Muscle of back (tissue), 11 donors: Measurements from ENCODE around the gene CDH22. TPM values are rescaled to one million over a fixed set of nuclear protein-coding genes. Genes with fewer than 3 reads are reported as not detected.

Experiments used
- DNase-seq, 3 donors: peaks; one replicate each; pipeline versions ENCODE4 v3.0.0 to v3.0.0-alpha.2; 2013
- polyA plus RNA-seq, 10 donors: library from polyadenylated mRNA; unstranded; fragments of 120-200 nt; gene quantifications; one replicate each; pipeline ENCODE4 v1.2.1, GENCODE V29; 2013; ENCODE audit not compliant: insufficient read length in 10 of 10

Gene CDH22
- polyA plus RNA-seq, 10 donors, result 0.33 to 0.72 (median 0.39) TPM

- DNase-seq, result no peak
Measured at GRCh38 chr20:46270977-46271744, 37.1 kb downstream of the CDH22 start.

DNA sequence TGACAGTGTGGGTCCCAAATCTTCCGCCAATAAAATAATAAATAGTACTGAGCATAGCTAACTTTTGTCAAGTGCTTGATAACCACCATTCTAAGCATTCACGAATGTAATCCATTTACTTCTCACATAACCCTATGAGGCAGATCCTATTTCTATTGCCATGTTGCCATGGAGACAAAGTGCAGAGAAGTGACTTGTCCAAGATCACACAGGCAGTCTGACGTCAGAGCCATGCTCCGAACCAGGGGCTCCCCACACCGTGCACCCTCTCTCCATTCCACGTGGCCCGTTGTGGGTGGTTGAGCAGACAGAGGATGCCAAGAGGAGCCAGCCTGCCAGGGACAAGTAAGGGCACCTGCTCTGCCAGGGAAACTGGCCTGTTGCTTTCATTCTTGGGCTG lies 38.9 kb downstream of the CDH22 start:
- DNase-seq, result peak in 1 of 3 donors; percentile 13

DNA sequence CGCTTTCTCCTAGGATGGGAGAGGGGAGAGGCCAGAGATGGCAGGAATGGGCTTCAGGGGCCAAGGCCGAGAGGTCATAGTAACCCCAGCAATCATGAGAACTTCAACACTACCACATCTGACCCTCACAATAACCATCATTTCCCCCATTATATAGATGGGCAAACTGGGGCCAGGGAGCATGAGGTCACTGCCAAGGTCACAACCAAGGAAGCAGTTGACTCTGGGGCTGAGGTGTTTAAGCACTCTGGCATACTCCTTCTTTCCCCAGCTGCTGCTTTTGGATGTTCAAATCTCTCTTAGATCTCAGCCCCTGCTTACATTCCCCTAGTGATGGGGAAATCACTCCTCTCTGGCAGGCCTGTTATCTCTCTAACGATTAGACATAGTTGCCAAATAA lies 39.6 kb downstream of the CDH22 start:
- DNase-seq, result no peak

GRCh38 chr20:46268131-46268614 lies 40.1 kb downstream of the CDH22 start:
- peak in 2 of 3 donors; percentile 30 to 86 for DNase-seq

DNA sequence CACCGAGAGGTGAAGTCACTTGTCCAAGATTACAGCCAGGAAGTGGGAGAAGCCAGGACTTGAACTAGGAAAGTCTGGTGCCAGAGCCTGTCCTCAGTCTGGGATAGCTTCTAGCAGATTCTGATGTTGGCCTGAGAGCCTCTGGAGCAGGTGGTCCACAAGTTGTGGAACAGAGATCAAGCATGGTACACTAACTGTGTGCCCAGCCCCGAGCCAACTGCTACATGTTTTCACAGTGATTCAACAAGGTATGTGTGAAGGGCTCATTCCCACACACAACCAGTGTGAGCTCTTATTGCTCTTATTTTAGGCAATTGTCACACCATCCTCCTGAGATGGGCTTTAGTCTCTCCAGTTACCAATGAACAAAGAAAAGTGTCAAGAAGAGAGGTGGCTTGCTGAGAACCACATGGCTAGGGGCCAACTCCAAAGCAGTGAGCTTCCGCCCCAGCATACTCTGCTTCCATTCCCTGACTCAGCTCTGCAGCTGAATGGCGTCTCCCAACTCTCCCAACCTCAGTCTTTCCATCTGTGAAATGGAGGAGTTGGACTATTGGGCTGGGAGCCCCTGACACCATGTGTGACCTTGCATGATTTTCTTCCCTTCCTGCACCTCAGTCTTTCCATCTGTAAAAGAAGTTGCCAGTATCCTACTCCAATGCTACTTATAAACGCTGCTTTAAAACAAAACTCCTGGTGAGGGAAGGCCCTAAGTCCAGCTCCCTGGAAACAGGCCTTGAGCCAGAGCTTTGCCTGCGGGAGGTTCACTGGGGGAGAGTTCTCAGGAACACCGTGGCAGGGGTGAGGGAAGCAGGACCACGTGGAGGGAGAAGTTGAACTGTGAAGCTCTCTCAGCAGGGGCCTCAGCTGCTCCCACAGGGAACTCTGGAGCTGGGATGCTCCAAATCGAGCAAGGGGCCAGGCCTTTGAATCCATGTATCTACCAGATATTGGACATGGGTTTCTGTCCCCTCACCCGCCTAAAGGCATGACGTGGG lies 40.9 kb downstream of the CDH22 start:
- DNase-seq, result peak in 2 of 3 donors; percentile 6 to 80

GRCh38 chr20:46265539-46265938 lies 42.8 kb downstream of the CDH22 start:
- DNase-seq, result no peak

GRCh38 chr20:46264391-46265266 lies 43.7 kb downstream of the CDH22 start:
- DNase-seq, result no peak

- no peak for DNase-seq
Measured at GRCh38 chr20:46261456-46262253, 46.6 kb downstream of the CDH22 start.

GRCh38 chr20:46260936-46261454 lies 47.3 kb downstream of the CDH22 start:
- no peak for DNase-seq

DNA sequence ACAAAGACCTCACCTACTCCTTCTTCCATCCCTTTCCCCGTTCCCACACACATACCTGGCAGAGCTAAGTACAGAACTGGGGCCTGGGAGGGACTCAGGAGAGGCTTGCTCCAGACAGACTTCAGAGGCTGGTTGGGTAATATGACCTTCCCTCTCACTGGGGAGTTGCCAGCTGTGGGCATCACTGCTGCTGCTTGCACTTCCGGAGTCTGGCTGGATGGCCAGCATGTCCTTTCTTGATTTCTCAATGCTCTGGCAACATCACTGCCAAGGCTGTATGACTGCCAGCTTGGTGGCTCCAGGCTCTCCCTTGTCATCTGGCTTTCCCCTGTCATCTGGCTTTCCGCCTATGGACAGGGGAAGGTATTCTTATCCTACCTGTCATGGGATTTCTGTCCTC lies 47.8 kb downstream of the CDH22 start:
- DNase-seq, result no peak

GRCh38 chr20:46259260-46259859 lies 48.9 kb downstream of the CDH22 start:
- DNase-seq, result no peak

DNA sequence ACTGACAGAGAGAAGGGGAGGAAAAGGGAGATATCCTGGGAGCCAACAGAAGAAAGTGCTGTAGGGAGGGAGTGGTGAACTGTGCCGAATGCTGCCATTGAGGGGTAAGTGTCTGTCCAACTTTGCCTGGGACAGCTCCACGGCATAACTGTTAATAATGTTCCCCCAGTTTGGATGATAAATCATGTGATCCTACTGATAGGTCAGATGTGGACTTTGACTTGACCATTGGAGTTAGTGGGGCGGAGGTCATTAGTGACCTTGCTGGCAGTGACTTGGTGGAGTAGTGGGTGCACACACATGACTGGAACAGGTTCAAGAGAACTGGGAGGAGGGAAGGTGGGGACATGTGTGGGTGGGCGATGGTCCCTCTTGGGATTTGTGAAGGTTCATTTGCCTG lies 50.4 kb downstream of the CDH22 start:
- DNase-seq, result no peak

DNA sequence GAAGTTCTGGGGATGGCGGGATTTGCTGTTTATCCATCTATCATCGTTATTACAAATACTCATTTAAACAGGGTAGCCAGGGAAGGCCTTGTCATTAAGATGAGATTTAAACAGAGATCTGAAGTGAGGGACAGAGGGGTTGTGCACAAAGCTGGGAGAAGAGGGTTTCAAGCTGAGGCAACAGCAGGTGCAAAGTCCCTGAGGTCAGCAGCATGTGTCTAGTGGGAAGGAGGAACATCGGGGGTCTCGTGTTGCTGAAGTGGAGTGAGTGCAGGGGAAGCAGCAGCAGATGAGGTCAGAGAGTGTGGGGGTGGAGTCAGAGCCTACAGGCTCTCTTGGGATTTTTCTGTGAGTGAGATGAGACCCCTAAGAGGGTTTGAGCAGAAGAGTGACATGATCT lies 52.0 kb downstream of the CDH22 start:
- DNase-seq, result no peak

DNA sequence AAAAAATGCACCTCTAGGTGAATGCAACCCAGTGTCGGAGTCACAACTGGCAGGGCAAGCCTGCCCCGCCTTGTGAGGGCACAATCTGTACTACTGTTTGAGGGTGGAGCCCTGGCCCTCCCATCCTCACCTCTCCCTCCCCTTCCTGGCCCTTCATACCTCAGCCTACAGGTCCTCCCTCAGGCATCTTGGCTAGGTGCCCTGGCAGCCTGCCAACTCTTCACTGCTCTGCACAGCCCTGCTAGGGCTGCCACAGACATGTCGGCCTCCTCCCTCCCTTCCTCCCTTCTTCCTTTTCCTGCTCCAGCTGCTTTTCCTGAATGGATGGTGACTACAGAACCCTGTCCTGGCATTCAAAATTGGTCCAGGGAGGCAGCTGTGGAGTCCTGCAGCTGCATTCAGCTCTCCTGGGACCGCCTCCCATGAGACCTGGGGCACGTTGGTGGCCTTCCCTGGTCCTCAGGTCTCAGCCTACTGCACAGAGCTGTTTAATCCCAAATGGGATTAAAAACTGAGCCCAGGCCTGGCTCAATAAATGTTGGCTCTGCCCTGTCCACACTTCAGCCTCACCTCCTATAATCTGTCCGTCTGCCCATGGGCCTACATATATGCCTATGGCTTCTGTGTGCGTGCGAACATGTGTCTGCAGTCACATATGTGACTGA lies 52.7 kb downstream of the CDH22 start:
- DNase-seq, result peak in 2 of 3 donors; percentile 19 to 22

DNA sequence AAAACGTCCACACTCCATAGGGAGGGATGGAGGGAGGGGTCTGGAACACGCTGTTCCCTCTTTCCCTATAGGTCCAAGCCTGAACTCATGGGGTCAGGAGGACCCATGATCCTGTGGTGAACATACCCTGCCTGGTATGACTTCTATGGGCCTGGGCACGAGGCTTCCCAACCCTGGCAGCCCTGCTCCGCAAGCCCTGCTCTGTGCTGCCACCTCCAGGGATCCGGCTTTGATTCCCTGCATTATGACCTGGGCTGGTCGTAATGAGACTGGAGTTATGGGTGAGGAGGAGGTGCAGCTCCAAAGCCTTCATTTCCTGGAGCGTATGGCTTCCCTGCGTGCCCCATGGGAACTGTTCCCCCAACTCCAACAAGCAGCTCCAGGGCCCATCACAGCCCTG lies 54.9 kb downstream of the CDH22 start:
- DNase-seq, result no peak

- DNase-seq, result no peak
Measured at GRCh38 chr20:46252352-46253091, 55.8 kb downstream of the CDH22 start.

DNA sequence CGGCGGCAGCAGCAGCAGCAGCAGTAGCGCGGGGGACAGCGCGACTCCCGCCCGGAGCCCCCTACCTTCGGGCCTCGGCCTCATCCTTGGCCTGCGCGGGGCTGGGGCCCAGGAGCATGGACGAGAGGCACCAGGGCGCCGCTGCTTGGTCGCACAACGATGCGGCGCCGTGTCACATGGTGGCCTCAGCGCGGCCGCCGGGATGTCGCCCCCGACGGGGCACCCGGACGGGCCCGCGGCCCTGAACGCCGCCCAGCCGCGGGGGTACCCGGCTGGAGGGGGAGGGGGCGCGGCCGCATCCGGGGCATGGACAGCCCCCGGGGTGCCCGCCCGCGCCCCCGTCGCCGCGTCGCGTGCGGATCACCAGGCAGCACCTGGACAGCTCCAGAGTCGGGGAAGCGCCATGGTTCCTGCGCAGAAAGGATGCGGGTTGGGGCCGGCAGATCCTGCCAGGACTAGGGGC lies 57.1 kb downstream of the CDH22 start:
- no peak for DNase-seq

DNA sequence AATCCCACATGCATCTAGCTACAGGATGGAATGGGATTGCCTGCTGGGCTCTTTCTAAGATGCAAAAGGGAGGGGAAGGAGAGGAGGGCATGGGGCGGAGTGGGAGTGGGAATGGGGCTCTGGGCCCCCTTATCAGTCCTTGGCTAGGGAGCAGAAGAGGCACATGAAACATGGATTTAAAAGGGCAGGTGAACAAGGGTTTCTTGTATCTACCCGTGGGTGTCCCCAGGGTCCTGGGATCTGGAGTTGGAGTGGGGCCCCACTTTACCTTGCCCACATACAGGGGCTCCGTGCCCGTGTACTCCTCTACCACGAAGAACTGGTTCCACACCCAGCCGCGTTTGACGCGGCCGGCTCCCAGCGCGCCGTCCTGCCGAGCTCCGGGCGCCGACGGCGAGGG lies 57.5 kb downstream of the CDH22 start:
- no peak for DNase-seq

DNA sequence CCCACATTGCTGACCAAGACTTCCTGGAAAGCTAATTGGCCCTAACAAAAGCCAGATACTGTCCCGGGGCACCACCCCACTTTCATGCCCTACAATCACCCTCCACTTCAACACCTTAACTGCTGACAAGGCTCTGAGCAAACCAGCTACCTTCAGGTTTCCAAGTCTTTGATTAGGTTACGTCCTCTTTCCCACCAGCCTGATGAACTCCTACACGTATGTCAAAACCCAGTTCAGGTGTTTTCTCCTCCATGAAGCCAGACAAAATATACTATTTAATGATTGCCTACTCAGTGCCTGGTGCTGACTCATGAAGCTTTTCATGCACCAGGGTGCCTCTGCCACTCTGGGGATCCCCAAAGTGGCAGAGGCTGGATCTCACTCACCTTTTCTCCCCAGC lies 58.6 kb downstream of the CDH22 start:
- no peak for DNase-seq
